Stimulated activated CD4-positive, alpha-beta T cell treated with anti-CD3 and anti-CD28 coated beads, Interleukin-4, amount 100 ng/mL, for 4 hours (primary cell): ENCODE results near the gene HNRNPLL.

Experiments
- DNase-seq, 2 experiments: peaks; one replicate each; pipeline ENCODE4 v3.0.0-alpha.2; 2020

HNRNPLL gene

GRCh38 chr2:38524580-38524979, 78.1 kb downstream of the HNRNPLL start:
- no peak for DNase-seq

- DNase-seq, result no peak
Measured at GRCh38 chr2:38523728-38524437, 78.8 kb downstream of the HNRNPLL start.

- DNase-seq, result no peak
Measured at GRCh38 chr2:38522754-38523349, 79.9 kb downstream of the HNRNPLL start.

- no peak for DNase-seq
Measured at GRCh38 chr2:38521835-38522234, 80.9 kb downstream of the HNRNPLL start.

GRCh38 chr2:38517284-38517683, 85.4 kb downstream of the HNRNPLL start:
- DNase-seq, result no peak

- no peak for DNase-seq
Measured at GRCh38 chr2:38516526-38516925, 86.2 kb downstream of the HNRNPLL start.

GRCh38 chr2:38516122-38516521, 86.6 kb downstream of the HNRNPLL start:
- no peak for DNase-seq

GRCh38 chr2:38515155-38516074, 87.3 kb downstream of the HNRNPLL start:
- no peak for DNase-seq

- DNase-seq, result no peak
Measured at GRCh38 chr2:38514603-38515154, 88.0 kb downstream of the HNRNPLL start.

- DNase-seq, result no peak
Measured at GRCh38 chr2:38512211-38512610, 90.5 kb downstream of the HNRNPLL start.
